Dermis blood vessel endothelial cell (primary cell): ENCODE data around the gene ATCAY. TPM values are rescaled to one million over a fixed set of nuclear protein-coding genes. Genes with fewer than 3 reads are reported as not detected.

Experiments
- DNase-seq: peaks from one replicate; pipeline ENCODE4 v3.0.0; 2010
- total RNA-seq: library from RNA; depleted of rRNA; stranded (reverse); fragments of >200 nt; gene quantifications from 2 replicates; pipeline ENCODE4 v1.2.3, GENCODE V29; 2014

Gene ATCAY, protein sequence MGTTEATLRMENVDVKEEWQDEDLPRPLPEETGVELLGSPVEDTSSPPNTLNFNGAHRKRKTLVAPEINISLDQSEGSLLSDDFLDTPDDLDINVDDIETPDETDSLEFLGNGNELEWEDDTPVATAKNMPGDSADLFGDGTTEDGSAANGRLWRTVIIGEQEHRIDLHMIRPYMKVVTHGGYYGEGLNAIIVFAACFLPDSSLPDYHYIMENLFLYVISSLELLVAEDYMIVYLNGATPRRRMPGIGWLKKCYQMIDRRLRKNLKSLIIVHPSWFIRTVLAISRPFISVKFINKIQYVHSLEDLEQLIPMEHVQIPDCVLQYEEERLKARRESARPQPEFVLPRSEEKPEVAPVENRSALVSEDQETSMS
- total RNA-seq = not detected in 2 replicates

DNA sequence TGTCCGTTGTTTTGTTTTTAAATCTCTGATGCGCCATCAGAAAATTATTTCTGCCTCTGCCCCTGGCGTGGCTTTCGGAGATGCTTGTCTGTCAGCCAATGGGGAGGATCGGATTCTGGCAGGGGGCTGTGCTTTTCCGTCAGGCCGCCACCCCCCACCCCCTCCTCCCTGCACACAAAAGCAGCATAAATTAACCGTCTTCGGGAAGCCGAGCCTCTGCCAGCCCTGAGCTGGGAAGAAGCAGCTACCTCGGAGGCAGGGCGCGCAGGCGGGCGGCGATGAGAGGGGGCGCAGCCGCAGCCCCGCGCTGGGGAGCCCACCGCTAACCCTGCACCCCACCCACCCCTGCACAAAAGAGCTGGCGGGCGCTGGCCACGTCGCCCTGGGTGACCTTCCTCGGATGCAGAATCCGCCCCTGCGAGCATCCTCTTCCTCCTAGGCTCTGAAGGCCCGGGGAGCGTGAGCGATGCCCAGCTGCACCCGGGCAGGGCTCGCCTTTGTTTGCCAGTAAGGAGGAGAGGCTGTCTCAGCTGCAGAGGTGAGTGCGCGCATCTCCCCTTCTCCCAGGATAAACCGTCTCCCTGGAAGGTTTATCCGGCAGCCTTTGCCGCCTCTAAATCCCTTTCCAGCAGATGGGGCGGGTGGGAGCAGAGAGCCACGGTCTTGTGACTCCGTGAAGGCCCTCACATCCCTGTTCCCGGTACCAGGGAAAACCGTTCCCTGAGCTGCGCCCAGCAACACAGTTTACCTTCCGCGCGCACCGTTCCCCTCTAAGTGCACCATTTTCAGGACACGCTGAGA lies at the start of gene ATCAY:
Gene ATCAY, plus strand, starts transcription at position 215 of the 801 bp plus-strand sequence. CDS start 5,083 bp downstream, outside the sequence.
- no peak for DNase-seq

DNA sequence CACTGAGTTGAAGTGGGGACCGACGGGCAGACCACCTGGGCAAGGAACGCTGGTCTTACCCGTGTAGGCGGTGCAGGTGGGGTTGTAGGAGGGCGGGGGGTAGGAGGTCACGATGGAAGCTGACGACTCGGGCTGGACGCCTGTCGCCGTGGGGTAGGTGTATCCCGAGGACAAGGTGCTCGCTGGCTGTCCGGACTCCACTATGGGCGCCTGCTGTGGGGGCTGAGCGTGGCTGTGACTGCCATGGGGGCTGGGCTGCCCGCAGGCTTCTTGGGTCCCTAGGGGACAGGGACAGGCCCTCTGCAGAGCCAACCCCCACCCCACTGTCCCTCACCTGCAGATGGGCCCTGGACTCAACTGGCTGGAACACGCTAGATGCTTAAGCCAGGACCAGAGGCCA lies 48.9 kb upstream of the ATCAY start:
- DNase-seq = no peak

DNA sequence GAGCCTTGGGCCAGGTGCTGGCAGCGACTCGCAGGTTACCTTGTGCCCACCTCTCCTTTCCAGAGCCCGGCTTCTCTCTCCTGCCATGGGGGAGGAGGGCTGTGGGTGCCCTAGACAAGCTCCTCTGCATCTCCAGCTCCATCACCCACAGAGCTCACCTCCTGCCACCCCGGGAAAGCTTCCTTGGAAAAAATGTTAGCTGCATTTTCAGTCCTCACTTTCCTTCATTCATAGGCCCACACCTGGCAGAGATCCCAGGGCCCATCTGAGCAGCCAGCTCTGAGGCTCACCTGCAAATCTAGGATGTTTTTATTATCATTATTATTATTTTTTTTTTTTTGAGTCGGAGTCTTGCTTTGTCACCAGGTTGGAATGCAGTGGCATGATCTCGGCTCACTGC lies 48.5 kb upstream of the ATCAY start:
- no peak for DNase-seq

DNA sequence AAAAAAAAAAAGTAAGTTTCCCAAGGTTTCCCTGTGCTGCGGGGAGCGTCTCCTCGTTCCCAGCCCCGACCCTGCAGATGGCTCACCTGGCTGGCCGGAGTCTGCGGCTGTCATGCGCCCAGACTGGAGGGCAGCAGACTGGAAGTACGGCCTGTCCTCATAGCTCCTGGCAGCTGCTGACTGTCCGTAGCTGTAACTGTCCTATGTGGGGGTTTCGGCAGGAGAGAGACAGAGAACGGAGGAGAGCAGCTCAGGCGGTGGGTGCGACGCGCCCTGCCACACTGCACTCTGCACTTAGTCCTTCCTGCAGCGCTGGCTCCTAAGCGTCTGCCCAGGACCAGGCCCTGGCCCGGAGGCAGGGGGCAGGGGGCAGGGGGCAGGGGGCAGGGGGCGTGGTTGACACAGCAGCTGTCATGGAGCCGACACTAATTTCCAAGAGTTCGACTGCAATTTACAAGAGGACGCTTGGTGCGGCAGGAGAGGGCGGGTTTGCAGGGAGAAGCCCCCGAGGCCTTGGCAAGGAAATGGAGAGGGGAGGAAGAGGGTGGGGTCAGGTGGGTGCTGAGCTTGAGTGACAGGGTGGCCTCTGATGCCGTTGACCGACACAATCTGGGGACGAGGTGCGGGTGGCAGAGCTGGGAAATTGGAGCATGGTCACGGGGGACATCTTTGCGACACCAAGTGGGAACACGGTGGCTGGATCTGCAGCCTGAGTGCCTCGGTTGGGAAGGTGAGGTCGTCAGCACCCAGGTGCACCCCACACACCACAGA lies 46.7 kb upstream of the ATCAY start:
- no peak for DNase-seq

DNA sequence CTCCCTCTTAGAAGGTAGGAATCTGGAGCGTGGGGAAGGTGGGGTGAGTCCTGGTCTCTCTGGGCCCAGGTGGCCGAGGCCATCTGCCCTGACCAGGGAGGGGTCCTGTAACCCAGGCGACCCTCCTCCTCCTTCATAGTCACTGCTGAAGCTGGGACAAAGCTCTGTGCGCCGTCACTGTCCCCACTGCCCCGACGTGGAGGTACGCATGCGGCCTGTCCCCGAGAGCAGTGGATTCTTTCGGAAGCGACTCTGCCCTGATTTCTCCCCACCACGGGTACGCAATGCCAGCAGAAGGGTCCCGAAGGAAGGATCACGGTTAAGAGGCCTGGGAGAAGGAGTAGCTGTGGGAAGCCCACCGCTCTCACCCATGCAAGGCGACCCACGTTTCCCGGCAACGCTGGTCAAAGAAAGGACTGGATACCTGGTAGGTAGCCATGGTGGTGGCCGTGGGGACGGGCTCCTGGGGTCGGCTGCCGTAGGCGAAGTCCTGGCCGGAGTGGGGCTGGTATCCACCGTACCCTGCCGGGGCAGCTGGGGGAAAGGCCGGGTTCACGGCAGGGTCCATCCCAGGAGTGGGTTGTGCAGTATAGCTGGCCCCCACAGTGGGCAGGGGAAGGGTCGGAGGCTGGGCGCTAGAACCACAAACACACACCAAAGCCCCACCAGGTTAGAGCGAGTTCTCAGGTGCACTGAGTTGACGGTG lies 46.0 kb upstream of the ATCAY start:
- no peak for DNase-seq

DNA sequence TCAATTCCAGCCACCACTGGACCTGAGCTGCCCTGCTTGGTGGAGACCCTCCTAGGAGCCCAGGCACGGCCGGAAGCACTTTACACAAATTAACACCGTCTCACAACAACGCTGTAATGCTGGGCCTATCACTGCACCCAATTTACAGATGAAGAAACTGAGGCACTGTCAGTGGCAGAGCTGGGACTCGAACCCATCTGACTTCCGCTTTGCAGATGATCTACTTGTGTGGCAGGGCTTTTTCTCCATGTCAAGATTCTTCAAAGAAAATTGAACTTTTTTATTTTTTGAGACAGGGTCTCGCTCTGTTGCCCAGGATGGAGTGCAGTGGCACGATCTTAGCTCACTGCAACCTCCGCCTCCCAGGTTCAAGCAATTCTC lies 45.4 kb upstream of the ATCAY start:
- no peak for DNase-seq

DNA sequence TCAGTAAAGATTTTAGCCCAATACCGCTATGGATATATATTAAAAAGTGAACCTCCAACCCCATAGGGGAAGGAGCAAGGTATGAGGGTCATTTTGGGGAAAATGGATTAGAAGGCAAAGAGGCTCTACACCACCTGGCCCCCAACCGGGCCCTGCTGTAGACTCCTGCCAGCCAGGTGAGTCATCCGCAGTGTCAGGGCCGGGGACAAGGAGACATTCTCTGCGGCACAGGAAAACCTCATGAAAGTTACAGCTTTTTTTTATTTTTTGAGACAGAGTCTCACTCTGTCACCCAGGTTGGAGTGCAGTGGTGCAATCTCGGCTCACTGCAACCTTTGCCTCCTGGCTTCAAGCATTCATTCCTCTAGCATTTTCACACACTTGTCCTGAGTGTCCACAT lies 43.6 kb upstream of the ATCAY start:
- no peak for DNase-seq

DNA sequence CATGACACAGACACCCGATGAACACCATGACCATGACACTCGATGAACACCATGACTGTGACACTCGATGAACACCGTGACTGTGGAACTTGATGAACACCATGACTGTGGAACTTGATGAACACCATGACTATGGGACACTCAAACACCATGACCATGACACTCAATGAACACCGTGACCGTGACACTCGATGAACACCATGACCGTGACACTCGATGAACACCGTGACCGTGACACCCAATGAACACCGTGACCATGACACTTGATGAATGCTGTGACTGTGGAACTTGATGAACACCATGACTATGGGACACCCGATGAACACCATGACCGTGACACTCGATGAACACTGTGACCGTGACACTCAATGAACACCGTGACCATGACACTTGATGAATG lies 43.2 kb upstream of the ATCAY start:
- no peak for DNase-seq

DNA sequence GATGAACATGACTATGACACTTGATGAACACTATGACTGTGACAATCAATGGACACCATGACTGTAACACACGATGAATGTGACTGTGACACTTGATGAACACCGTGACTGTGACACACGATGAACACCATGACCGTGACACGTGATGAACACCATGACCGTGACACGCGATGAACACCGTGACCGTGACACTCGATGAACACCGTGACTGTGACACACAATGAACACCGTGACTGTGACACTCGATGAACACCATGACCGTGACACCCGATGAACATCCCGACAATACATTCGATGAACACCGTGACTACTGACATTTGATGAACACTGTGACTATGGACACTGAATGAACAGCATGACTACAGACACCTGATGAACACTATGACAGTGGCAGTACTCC lies 42.6 kb upstream of the ATCAY start:
- no peak for DNase-seq

DNA sequence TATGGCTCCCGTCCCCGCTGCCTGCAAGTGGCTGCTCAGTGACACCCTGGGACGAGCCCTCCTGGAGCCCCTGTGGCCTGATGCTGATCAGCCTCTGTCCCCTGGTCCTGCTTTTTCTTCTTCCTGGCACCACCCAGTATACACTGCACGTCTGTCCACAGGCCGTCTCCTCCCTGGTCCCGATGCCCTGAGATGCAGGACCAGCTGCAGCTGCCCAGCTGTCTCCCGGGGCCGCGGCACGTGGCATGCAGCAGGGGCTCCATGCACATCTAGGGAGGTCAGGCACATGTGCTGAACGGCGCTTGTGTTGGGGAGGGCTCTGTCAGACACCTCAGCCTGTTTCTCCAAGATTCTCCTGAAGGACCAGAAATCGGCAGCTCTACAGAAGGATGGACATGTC lies 41.8 kb upstream of the ATCAY start:
- no peak for DNase-seq

DNA sequence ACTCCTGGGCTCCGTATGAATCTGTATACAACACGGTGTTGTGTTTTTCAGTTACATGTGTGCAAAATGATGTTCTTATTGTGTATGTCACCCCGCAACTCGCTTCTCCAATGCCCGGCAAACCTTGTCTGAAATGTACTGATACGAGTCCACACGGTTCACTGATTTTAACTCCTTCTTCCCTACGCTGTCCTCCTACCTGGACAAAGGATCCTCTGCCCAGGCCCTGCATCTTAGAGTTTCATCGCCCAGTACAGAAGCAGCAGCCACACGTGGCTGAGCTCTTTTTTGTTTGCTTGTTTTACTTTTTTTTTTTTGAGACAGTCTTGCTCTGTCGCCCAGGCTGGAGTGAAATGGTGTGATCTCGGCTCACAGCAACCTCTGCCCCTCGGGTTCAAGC lies 40.5 kb upstream of the ATCAY start:
- no peak for DNase-seq

DNA sequence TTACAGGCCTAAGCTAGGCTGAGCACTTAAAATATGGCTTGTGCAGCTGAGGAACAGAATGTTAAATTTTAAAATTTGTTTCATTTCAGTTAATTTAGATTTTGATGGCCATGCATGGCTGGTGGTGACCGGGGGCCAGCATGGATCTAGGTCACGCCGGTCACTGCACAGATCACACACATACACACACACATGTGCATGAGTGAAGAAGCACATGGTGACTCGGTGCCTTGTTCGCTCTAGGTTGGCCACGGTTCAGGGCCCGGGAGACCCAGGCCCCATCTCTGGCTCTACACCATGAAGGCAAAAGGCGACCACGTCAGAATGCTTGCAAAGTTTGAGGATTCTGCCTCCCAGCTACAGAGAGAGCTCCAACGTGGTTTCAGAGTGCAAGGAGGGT lies 39.7 kb upstream of the ATCAY start:
- no peak for DNase-seq

DNA sequence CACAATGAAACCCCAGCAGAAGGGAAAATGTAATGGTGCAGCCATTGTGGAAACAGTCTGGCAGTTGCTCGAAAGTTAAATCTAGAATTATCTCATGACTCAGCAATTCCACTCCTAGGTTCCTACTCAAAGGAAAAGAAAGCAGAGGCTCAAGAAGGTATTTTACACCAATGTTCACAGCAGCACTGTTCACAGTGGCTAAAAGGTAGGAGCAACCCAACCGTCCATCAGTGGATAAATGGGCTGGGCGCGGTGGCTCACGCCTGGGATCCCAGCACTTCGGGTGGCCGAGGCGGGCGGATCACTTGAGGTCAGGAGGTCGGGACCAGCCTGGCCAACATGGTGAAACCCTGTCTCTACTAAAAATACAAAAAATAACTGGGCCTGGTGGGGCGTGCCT lies 37.5 kb upstream of the ATCAY start:
- DNase-seq = no peak

DNA sequence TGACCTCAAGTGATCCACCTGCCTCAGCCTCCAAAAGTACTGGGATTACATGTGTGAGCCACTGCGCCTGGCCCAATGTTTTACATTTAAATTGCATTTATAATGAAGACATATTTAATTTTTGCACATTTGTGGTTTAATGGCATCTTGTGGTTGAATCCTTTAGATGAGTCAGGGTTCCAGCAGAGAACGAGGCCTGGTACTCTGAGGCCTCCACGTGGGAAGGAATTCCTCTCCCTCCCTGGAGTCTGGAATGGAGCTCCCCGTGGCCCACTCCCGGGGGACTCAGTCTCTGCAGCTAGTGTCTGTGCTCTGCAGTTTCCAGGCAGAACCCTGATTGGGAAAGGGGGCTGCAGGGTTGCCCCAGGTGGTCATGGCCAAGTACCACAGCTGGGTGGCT lies 35.9 kb upstream of the ATCAY start:
- no peak for DNase-seq

DNA sequence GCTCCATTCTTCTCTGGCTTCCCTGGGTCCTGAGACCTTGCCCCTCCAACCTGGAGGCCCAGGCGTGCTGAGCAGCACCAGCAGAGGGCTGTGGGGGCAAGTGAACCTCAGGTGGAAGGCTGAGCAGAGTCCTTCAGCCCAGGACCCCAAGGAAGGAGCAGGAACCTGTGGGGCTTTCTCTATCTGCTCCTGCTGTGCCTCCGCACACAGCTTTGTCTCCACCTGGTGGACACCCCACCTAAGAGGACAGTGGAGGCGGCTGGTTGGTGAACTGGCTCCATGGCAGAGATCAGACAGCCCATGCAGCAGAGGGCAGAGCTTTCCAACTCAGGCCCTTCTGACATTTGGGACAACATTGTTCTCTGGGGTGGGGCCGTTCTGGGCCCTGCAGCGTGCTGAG lies 31.4 kb upstream of the ATCAY start:
- DNase-seq = peak; percentile 47

DNA sequence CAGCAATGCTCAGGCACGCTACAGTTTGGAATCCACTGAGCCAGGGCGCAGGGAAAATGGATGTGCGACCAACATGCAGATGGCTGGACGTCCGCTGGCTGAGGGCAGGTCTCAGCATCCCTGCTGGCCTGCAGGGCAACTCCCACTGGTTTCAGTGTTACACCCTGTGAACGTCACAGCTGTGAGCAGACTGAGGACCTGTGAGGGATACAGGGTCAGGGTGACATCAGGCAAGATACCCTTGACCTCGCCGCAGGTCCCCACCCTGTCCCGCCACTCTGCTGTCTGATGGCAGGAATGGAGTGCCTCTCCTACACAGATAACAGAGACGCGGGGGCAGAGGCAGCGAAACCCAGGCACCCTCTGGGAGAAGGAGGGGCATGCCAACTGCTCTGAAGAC lies 30.7 kb upstream of the ATCAY start:
- DNase-seq = no peak

DNA sequence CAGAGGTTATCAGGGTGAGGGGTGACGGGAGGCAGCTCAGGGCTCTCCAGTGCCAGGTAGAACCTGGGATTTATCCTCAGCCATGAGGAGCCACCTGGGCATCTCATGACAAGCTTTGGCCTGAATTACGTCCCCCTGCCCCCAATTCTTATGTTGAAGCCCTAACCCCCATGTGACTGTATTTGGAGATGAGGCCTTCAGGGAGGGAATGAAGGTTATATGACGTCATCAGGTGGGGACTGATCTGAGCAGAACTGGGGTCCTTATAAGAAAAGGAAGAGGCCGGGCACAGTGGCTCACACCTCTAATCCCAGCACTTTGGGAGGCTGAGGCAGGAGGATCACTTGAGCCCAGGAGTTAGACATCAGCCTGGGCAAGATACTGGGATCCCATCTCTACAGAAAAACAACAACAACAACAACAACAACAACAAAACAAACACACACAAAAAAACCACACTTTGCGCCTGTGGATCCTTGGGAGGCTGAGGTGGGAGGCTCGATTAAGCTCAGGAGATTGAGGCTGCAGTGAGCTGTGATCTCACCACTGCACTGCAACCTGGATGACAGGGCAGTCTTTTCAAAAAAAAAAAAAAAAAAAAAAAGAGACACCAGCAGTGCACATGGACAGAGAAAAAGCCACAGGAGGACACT lies 30.0 kb upstream of the ATCAY start:
- no peak for DNase-seq

DNA sequence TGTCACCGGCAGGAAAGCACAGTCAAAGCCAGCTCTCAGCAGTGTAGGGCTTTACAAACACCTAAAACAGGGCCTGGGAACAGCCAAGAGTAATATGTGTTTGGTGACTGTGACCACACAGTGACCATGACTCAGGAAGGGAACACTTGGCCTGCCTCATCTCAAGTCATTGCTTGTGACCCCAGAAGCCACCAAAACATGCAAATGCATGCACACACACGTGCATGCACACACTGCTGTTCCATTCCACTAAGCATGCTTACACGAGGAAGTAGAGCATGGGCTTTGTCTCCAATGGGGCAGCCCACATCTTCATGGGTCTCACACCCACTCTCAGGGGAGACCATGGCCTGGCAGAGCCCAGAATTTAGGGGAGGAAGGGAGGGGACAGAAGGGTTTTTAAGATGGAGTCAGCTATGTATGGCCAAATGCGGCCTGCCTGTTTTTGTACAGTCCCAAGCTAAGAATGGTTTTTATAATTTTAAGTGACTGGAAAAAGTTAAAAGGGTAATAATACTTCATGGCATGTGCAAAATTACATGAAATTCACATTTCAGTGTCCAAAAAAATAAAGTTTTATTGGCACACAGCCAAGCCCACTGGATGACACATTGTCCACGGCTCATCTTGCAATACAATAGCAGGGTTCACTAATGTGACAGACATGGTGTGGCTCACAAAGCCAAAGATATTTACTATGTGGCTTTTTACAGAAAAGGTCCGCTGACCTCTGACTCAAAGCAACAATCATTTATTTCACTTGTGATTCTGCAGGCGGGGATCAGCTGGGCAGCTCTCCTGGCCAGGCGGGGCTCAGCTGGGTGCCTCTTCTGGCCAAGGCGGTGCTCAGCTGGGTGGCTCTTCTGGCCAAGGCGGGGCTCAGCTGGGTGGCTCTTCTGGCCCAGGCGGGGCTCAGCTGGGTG lies 29.0 kb upstream of the ATCAY start:
- DNase-seq = no peak

DNA sequence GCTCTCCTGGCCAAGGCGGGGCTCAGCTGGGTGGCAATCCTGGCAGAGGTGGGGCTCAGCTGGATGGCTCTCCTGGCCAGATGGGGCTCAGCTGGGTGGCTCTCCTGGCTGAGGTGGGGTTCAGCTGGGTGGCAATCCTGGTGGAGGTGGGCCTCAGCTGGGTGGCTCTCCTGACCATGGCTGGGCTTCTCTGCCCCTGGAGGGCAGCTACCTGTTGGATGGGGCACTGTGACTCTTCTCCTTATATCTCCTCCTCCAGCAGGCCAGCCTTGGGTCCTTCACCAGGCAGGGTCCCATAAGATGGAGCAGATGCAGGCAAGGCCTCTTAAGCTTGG lies 28.3 kb upstream of the ATCAY start:
- DNase-seq = no peak

DNA sequence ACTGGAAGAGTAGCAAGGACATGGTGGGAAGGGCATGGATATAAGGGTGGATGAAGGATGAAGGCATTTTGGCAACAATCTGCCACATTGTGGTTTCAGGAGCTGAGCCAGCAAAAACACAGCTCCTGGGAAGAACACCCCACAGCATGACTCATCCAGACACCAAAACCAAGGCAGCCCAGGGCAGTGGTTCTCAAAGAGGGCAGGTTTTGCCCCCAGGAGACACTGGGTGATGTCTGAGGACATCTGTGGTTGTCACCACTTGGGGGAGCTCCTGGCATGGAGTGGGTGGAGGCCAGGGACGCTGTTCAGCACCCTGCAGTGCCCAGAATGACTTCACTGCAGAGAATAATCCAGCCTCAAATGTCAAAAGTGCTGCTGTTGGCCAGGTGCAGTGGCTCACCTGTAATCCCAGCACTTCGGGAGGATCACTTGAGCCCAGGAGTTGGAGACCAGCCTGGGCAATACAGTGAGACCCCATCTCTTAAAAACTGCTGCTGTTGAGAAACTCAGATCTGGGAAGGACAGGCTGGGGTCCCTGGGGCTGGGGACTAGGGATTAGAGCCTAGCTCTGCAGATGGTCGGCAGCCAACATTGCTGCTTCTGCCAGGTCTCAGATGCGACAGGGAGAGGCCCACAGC lies 27.8 kb upstream of the ATCAY start:
- peak; percentile 62 for DNase-seq

DNA sequence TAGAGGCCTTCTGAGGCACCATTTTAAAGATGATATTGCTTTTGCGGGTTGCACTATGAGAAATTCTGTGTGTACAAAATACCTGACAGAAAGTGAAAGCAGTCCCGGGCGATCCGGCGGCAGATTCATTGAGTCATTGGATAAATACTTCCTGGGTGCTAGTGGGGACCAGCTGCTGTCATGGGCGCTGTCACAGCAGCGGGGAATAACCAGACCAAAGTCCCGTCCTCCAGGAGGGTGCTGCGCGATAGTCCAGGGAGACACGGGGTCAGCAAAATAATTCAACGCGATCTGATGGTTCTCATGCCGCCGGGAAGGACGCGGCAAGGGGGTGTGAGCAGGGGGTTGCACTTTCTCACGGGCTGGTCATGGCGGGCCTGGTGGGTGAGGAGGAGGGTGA lies 25.2 kb upstream of the ATCAY start:
- no peak for DNase-seq
